ENCODE data around the gene REEP1.

GRCh38 chr2:86243950-86244733, 93.3 kb downstream of the REEP1 start:
- TF ChIP-seq CTCF (conservative IDR thresholded peaks at IDR 0.05 in 1 of 2, IDR thresholded peaks at IDR 0.05 in 1 of 2; ENCODE audit: extremely low read depth in 1 of 2, insufficient read depth in 1 of 2, low read depth in 1 of 2, low read length in 2 of 2) (no peak), EZH2 (IDR thresholded peaks at IDR 0.05; ENCODE audit: borderline replicate concordance, low read length) (no peak)

Measured in mammary epithelial cell (primary cell).